Liver (tissue), 3 donors: ENCODE results near the gene AHCY.

ENCODE experiments used
- EGR1 ChIP-seq, 2 donors: IDR thresholded peaks; 2 replicates each; pipeline ENCODE4 v1.6.1; 2016 to 2018; ENCODE audit warnings: antibody characterized with exemption in 2 of 2, low read depth in 2 of 2
- HNF4G ChIP-seq: IDR thresholded peaks from 2 replicates; pipeline ENCODE4 v1.6.1; 2016; ENCODE audit warnings: antibody characterized with exemption
- NR2F2 ChIP-seq: IDR thresholded peaks from 2 replicates; pipeline ENCODE4 v1.6.1; 2016; ENCODE audit warnings: antibody characterized with exemption
- RAD21 ChIP-seq, 2 donors: IDR thresholded peaks; 2 replicates each; pipeline ENCODE4 v1.6.1; 2016; ENCODE audit warnings: antibody characterized with exemption in 2 of 2, mild to moderate bottlenecking in 2 of 2
- SP1 ChIP-seq: IDR thresholded peaks from 2 replicates; pipeline ENCODE4 v1.6.1; 2018; ENCODE audit warnings: antibody characterized with exemption, mild to moderate bottlenecking
- TF ChIP-seq, protein P1 (sequence below): fragments of 150-350 bp; IDR thresholded peaks from 2 replicates; pipeline ENCODE4 v1.5.1; 2017; ENCODE audit warnings: improper control_type of control experiment, low read depth, low read length; ENCODE audit not compliant: missing input control
- TF ChIP-seq, protein P2 (sequence below): IDR thresholded peaks from 2 replicates; pipeline ENCODE4 v1.6.1; 2016; ENCODE audit warnings: antibody characterized with exemption
- TF ChIP-seq, protein P3 (sequence below): IDR thresholded peaks from 2 replicates; pipeline ENCODE4 v1.6.1; 2016; ENCODE audit warnings: antibody characterized with exemption
- TF ChIP-seq, protein P4 (sequence below): IDR thresholded peaks from 2 replicates; pipeline ENCODE4 v1.6.1; 2016; ENCODE audit warnings: antibody characterized with exemption, mild to moderate bottlenecking
- donor health status: healthy.
- donor health status: healthy.

DNA sequence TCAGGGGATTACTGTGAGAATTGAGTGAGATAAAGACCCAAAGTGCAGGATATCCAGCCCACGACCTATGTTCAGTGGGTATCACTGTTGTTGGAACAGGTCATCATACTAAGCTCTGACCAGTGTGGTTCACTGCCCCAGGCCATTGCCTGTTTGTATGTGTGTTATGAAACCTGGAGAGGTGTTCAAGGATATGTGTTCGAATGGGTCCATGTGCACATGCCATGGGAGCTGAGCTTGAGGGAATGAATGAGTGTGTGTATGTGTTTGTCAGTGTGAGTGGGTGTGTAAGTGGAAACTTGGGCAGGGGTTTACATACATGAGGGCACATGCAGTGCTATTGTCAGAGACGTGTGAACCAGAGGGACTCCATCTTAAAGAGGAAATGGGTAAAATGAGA is 17.7 kb upstream of the AHCY start:
- TF ChIP-seq, protein P1, sequence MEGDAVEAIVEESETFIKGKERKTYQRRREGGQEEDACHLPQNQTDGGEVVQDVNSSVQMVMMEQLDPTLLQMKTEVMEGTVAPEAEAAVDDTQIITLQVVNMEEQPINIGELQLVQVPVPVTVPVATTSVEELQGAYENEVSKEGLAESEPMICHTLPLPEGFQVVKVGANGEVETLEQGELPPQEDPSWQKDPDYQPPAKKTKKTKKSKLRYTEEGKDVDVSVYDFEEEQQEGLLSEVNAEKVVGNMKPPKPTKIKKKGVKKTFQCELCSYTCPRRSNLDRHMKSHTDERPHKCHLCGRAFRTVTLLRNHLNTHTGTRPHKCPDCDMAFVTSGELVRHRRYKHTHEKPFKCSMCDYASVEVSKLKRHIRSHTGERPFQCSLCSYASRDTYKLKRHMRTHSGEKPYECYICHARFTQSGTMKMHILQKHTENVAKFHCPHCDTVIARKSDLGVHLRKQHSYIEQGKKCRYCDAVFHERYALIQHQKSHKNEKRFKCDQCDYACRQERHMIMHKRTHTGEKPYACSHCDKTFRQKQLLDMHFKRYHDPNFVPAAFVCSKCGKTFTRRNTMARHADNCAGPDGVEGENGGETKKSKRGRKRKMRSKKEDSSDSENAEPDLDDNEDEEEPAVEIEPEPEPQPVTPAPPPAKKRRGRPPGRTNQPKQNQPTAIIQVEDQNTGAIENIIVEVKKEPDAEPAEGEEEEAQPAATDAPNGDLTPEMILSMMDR: no peak
- TF ChIP-seq SP1 (no peak), RAD21 (IDR thresholded peaks at IDR 0.05) (no peak), EGR1 (IDR thresholded peaks at IDR 0.05; ENCODE audit: low read depth in 2 of 2) (no peak), NR2F2 (no peak), HNF4G (no peak)
- TF ChIP-seq, protein P2, sequence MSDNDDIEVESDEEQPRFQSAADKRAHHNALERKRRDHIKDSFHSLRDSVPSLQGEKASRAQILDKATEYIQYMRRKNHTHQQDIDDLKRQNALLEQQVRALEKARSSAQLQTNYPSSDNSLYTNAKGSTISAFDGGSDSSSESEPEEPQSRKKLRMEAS: no peak
- TF ChIP-seq, protein P3, sequence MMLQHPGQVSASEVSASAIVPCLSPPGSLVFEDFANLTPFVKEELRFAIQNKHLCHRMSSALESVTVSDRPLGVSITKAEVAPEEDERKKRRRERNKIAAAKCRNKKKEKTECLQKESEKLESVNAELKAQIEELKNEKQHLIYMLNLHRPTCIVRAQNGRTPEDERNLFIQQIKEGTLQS: no peak
- TF ChIP-seq, protein P4, sequence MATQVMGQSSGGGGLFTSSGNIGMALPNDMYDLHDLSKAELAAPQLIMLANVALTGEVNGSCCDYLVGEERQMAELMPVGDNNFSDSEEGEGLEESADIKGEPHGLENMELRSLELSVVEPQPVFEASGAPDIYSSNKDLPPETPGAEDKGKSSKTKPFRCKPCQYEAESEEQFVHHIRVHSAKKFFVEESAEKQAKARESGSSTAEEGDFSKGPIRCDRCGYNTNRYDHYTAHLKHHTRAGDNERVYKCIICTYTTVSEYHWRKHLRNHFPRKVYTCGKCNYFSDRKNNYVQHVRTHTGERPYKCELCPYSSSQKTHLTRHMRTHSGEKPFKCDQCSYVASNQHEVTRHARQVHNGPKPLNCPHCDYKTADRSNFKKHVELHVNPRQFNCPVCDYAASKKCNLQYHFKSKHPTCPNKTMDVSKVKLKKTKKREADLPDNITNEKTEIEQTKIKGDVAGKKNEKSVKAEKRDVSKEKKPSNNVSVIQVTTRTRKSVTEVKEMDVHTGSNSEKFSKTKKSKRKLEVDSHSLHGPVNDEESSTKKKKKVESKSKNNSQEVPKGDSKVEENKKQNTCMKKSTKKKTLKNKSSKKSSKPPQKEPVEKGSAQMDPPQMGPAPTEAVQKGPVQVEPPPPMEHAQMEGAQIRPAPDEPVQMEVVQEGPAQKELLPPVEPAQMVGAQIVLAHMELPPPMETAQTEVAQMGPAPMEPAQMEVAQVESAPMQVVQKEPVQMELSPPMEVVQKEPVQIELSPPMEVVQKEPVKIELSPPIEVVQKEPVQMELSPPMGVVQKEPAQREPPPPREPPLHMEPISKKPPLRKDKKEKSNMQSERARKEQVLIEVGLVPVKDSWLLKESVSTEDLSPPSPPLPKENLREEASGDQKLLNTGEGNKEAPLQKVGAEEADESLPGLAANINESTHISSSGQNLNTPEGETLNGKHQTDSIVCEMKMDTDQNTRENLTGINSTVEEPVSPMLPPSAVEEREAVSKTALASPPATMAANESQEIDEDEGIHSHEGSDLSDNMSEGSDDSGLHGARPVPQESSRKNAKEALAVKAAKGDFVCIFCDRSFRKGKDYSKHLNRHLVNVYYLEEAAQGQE: no peak
